OCI-LY1 (cell line): ENCODE results near the gene DUSP6.

Experiments used
- CTCF ChIP-seq: fragments of 200-600 bp; sonication (generic), shearing (Covaris generic); IDR thresholded peaks from 2 replicates; pipeline ENCODE4 v1.5.1; 2017; ENCODE audit warnings: mild to moderate bottlenecking, antibody characterized with exemption, low read length, moderate library complexity, mixed read lengths
- EZH2 ChIP-seq: fragments of 200-600 bp; sonication (generic), shearing (Covaris generic); IDR thresholded peaks from 2 replicates; pipeline ENCODE4 v1.8.0; 2017; ENCODE audit warnings: borderline replicate concordance, mixed run types, mild to moderate bottlenecking, antibody characterized with exemption, low read length, moderate library complexity, mixed read lengths

- TF ChIP-seq CTCF (no peak), EZH2 (no peak)
Observed at GRCh38 chr12:89364058-89364457, 11.8 kb upstream of the DUSP6 start.
